Measurements from ENCODE around the gene EYS.

The EYS gene

DNA sequence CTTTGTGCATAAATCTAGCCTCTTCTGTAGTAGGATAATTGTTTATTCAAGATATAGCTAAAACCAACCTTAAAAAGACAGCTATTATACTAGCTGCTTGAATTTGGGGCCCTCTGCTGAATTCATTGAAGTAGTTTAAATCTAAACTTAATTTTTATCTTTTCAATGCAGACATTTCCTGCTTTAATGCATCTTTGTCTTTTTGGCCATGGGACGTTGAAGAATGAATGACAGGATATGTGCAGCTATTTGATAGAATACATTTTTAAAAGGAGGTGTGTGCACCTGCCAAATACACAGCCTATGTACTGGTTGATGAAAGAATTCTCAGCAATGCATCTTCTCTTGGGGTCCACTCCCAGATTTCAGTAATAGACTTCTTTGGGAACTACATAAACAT, 1546.5 kb downstream of the EYS start:
- DNase-seq (ENCODE audit: insufficient read length, low spot score) (no peak), FAIRE-seq (no peak)
- no peak for TF ChIP-seq POLR2A (IDR thresholded peaks at IDR 0.05; ENCODE audit: low read depth, low read length)

- no peak for FAIRE-seq
- no peak for DNase-seq (ENCODE audit: insufficient read length, low spot score)
- TF ChIP-seq POLR2A (IDR thresholded peaks at IDR 0.05; ENCODE audit: low read depth, low read length) = no peak
These were observed 1552.0 kb downstream of the EYS start for GRCh38 chr6:64155063-64155462.

DNA sequence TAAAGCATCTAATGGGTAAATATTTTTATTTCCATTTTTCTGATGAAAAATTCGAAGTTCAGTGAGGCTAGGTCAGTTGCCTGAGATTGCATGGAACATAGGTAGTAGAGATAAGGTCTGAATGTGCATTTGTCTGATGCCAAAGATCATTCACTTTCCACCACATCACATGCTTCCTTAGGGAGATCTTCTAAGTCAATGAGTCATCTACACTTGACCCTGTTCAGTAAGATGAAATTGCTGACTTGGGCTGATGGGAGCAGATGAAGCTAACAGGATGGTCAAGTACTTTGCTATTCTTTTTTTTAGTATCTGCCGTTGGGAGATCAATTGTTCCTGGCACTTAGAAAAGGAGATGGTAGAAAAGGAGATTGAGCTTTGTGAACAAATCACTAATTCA, 1560.2 kb downstream of the EYS start:
- TF ChIP-seq POLR2A (IDR thresholded peaks at IDR 0.05; ENCODE audit: low read depth, low read length) = no peak
- FAIRE-seq (no peak), DNase-seq (ENCODE audit: insufficient read length, low spot score) (no peak)

DNA sequence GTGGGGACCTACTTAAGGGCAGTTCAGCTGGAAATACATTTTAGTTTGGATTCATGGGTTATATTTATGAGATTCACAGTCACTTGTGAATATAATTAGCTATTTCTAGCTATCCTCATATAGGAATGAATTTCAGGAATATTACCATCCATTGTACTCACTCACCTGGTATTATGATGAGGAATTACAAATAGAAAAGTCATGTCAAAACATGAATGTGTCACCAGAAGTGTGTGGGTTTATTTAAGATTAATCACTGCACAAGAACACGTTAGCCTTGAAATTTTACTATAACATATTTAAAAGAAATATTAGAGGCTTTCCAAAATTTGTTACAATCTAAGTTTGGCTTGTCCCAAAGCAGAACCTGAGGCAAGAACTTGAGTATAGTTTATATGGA, 1560.9 kb downstream of the EYS start:
- no peak for FAIRE-seq

GRCh38 chr6:64145658-64146057, 1561.4 kb downstream of the EYS start:
- DNase-seq (ENCODE audit: insufficient read length, low spot score) (no peak), FAIRE-seq (no peak)
- no peak for TF ChIP-seq POLR2A (IDR thresholded peaks at IDR 0.05; ENCODE audit: low read depth, low read length)

More for the DNA sequence above, 1560.9 kb downstream of the EYS start:
- no peak for TF ChIP-seq POLR2A (IDR thresholded peaks at IDR 0.05; ENCODE audit: low read depth, low read length)
- no peak for DNase-seq (ENCODE audit: insufficient read length, low spot score)

- FAIRE-seq (no peak), DNase-seq (ENCODE audit: insufficient read length, low spot score) (no peak)
- TF ChIP-seq POLR2A (IDR thresholded peaks at IDR 0.05; ENCODE audit: low read depth, low read length) = no peak
These were observed 1563.9 kb downstream of the EYS start for GRCh38 chr6:64143101-64143500.

DNA sequence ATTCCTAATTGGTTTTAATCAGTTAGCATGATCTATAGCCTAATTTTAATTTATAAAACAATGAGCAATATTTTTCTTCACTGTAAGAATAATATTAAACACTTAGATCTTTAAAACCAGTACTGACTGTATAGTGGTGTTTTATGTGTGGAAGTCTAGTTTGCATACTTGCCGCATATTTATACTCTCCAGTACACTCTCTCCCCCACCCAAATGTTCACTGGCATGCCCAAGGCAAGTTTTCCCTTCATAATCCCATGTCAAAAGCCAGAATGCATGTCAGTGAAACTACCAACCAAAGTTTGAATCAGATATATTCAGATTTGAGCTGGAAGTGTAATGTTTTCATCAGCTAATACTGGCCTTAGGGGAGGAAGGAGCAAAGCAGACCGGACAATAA, 1565.3 kb downstream of the EYS start:
- FAIRE-seq = no peak
- TF ChIP-seq POLR2A (IDR thresholded peaks at IDR 0.05; ENCODE audit: low read depth, low read length) = no peak
- no peak for DNase-seq (ENCODE audit: insufficient read length, low spot score)

- FAIRE-seq (no peak), DNase-seq (ENCODE audit: insufficient read length, low spot score) (no peak)
- TF ChIP-seq POLR2A (IDR thresholded peaks at IDR 0.05; ENCODE audit: low read depth, low read length) = no peak
These were observed 1578.6 kb downstream of the EYS start for GRCh38 chr6:64128301-64129024.

- FAIRE-seq = no peak
- TF ChIP-seq POLR2A (IDR thresholded peaks at IDR 0.05; ENCODE audit: low read depth, low read length) = no peak
These were observed 1583.0 kb downstream of the EYS start for GRCh38 chr6:64123761-64124633.

GRCh38 chr6:64122712-64123375, 1584.2 kb downstream of the EYS start:
- FAIRE-seq (no peak), DNase-seq (ENCODE audit: insufficient read length, low spot score) (no peak)
- TF ChIP-seq POLR2A (IDR thresholded peaks at IDR 0.05; ENCODE audit: low read depth, low read length) = no peak

More at GRCh38 chr6:64123761-64124633, 1583.0 kb downstream of the EYS start:
- no peak for DNase-seq (ENCODE audit: insufficient read length, low spot score)

- TF ChIP-seq POLR2A (IDR thresholded peaks at IDR 0.05; ENCODE audit: low read depth, low read length) = no peak
- FAIRE-seq (no peak), DNase-seq (ENCODE audit: insufficient read length, low spot score) (no peak)
These were observed 1585.9 kb downstream of the EYS start for GRCh38 chr6:64121011-64121565.

- FAIRE-seq = no peak
- no peak for DNase-seq (ENCODE audit: insufficient read length, low spot score)
- TF ChIP-seq POLR2A (IDR thresholded peaks at IDR 0.05; ENCODE audit: low read depth, low read length) = no peak
These were observed 1593.3 kb downstream of the EYS start for GRCh38 chr6:64113704-64114103.

GRCh38 chr6:64104051-64104450, 1603.0 kb downstream of the EYS start:
- DNase-seq (ENCODE audit: insufficient read length, low spot score) (no peak), FAIRE-seq (no peak)

GRCh38 chr6:64103480-64103879, 1603.5 kb downstream of the EYS start:
- no peak for TF ChIP-seq POLR2A (IDR thresholded peaks at IDR 0.05; ENCODE audit: low read depth, low read length)
- DNase-seq (ENCODE audit: insufficient read length, low spot score) (no peak), FAIRE-seq (no peak)

More at GRCh38 chr6:64104051-64104450, 1603.0 kb downstream of the EYS start:
- TF ChIP-seq POLR2A (IDR thresholded peaks at IDR 0.05; ENCODE audit: low read depth, low read length) = no peak
